ENCODE results near the gene TTLL9.
"Not testable (repeated sequence)": the region's sequence is repeated elsewhere in the genome, so short reads cannot be mapped to it uniquely, and the experiment has no call there.

TTLL9 gene

GRCh38 chr20:31824554-31825313 is 45.7 kb upstream of the TTLL9 start:
- no peak overlapping the region for H3K4me3 ChIP-seq (ENCODE audit: low read depth, low read length)
- DNase-seq (ENCODE audit: low read depth): no peak
- no peak for TF ChIP-seq MAX (IDR thresholded peaks at IDR 0.05; ENCODE audit: low read depth, low read length)
- TF ChIP-seq POLR2A (IDR thresholded peaks at IDR 0.05; ENCODE audit: extremely low read depth, insufficient read length): no peak
- TF ChIP-seq CTCF (IDR thresholded peaks at IDR 0.05; ENCODE audit: low read depth, low read length): no peak
- no peak for TF ChIP-seq MYC (IDR thresholded peaks at IDR 0.05; ENCODE audit: low read depth, low read length)

DNA sequence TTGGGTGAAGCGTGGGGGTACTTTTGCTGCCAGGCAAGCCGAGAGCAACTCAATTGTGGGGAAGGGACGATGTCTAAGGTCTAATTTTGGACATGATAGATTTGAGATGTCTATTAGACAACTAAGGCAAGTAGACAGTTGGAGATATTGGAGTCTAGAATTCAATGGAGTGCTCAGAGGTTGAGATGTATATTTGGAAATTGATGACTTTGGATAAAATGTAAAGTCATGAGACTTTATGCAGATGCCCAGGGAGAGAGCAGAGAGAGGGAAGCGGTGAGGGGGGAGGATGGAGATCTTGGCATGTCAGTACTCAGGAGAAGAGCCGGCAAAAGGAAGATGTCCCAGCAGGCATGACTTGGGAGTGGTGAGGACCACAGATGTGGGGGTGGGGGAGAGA is 44.4 kb upstream of the TTLL9 start:
- TF ChIP-seq CTCF (IDR thresholded peaks at IDR 0.05; ENCODE audit: low read depth, low read length): no peak
- TF ChIP-seq MAX (IDR thresholded peaks at IDR 0.05; ENCODE audit: low read depth, low read length): no peak
- TF ChIP-seq POLR2A (IDR thresholded peaks at IDR 0.05; ENCODE audit: extremely low read depth, insufficient read length): no peak
- no peak for TF ChIP-seq MYC (IDR thresholded peaks at IDR 0.05; ENCODE audit: low read depth, low read length)
- no peak for DNase-seq (ENCODE audit: low read depth)

DNA sequence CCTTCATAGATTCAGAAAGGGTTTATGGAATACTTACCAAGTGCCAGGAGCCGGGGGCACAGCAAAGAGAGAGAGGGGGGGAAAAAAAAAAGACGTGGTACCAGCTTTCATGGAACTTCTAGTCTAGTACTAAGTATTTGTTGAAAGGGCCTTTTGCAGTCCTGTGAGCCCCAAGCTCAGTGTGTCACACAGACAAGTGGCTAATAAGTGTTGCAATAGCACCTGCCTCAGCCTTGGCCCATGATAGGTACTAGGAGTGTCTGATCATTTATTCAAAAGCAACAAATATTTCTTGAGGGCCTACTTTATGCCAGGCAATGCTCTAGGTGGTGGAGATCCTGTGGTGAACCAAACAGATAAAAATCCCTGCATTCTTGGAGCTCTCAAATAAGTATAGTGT is 43.4 kb upstream of the TTLL9 start:
- TF ChIP-seq POLR2A (IDR thresholded peaks at IDR 0.05; ENCODE audit: extremely low read depth, insufficient read length) (no peak), MYC (IDR thresholded peaks at IDR 0.05; ENCODE audit: low read depth, low read length) (no peak), CTCF (IDR thresholded peaks at IDR 0.05; ENCODE audit: low read depth, low read length) (no peak), MAX (IDR thresholded peaks at IDR 0.05; ENCODE audit: low read depth, low read length) (no peak)
- DNase-seq (ENCODE audit: low read depth): no peak
- H3K4me3 ChIP-seq (ENCODE audit: low read depth, low read length): no peak overlapping the region

More for the DNA sequence above, 44.4 kb upstream of the TTLL9 start:
- H3K4me3 ChIP-seq (ENCODE audit: low read depth, low read length): no peak overlapping the region

- H3K4me3 ChIP-seq (ENCODE audit: low read depth, low read length); DNase-seq (ENCODE audit: low read depth): not testable (repeated sequence)
Observed at GRCh38 chr20:31828016-31828415, 42.4 kb upstream of the TTLL9 start.

GRCh38 chr20:31829731-31830130 is 40.7 kb upstream of the TTLL9 start:
- H3K4me3 ChIP-seq (ENCODE audit: low read depth, low read length): no peak overlapping the region
- TF ChIP-seq CTCF (IDR thresholded peaks at IDR 0.05; ENCODE audit: low read depth, low read length): no peak
- TF ChIP-seq MYC (IDR thresholded peaks at IDR 0.05; ENCODE audit: low read depth, low read length): no peak
- no peak for TF ChIP-seq POLR2A (IDR thresholded peaks at IDR 0.05; ENCODE audit: extremely low read depth, insufficient read length)
- no peak for TF ChIP-seq MAX (IDR thresholded peaks at IDR 0.05; ENCODE audit: low read depth, low read length)
- no peak for DNase-seq (ENCODE audit: low read depth)

DNA sequence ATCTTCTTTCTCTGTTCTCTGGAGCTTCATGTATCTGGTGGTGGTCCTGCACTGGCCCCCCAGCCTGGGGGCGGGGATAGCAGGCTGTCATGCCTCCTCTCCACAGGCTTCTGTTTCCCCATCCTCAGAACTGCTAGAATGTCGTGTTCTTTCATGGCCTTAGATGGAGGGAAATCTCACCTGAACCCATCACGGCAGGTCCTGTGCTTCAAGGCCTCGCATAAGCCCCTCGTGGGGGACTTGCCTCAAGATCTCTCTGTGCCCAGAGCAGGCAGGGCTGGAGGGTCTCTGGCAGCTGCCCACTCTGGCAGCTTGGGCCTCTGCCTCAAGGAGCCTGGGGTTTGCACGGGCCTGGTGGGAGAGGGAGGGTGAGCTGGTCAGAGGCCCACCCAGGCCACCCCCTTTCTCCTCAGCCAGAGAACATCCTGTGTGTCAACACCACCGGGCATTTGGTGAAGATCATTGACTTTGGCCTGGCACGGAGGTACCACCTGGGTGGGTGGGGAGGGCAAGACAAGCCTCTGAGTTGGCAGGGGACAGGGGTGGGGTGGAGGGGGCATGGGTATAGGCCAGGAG is 39.9 kb upstream of the TTLL9 start:
- H3K4me3 ChIP-seq (ENCODE audit: low read depth, low read length): no peak overlapping the region
- no peak for DNase-seq (ENCODE audit: low read depth)
- TF ChIP-seq MAX (IDR thresholded peaks at IDR 0.05; ENCODE audit: low read depth, low read length): no peak
- no peak for TF ChIP-seq CTCF (IDR thresholded peaks at IDR 0.05; ENCODE audit: low read depth, low read length)
- no peak for TF ChIP-seq POLR2A (IDR thresholded peaks at IDR 0.05; ENCODE audit: extremely low read depth, insufficient read length)
- no peak for TF ChIP-seq MYC (IDR thresholded peaks at IDR 0.05; ENCODE audit: low read depth, low read length)

Data from NB4 (cell line).